Measurements from ENCODE around the gene LHFPL2.
A peak's percentile ranks its signal among the peaks of the same experiment; 100 is the strongest.

- TF ChIP-seq ZBTB33 (IDR thresholded peaks at IDR 0.05; ENCODE audit: extremely low read depth, insufficient replicate concordance, low read length): no peak
- no peak for TF ChIP-seq CTCF (IDR thresholded peaks at IDR 0.05 in 2 of 3, conservative IDR thresholded peaks at IDR 0.05 in 1 of 3; ENCODE audit: borderline replicate concordance in 1 of 3, insufficient read depth in 1 of 3, low read depth in 2 of 3, low read length in 2 of 3)
- no peak for TF ChIP-seq RAD21 (IDR thresholded peaks at IDR 0.05; ENCODE audit: low read depth)
- TF ChIP-seq POLR2AphosphoS5 (IDR thresholded peaks at IDR 0.05; ENCODE audit: low read depth, low read length): peak; percentile 57
- no peak for TF ChIP-seq JUND (IDR thresholded peaks at IDR 0.05)
These were observed at the start of gene LHFPL2 for GRCh38 chr5:78648359-78649210.
